DND-41 (cell line): ENCODE data around the gene NLRP6.
"Not testable (repeated sequence)": the region's sequence is repeated elsewhere in the genome, so short reads cannot be mapped to it uniquely, and the experiment has no call there.

Experiments used
- ATAC-seq: fragments of 200-7000 bp; cut with Tn5 transposase; 3 replicates; pipeline ENCODE4 v1.9.1; 2021; ENCODE audit warnings: low read depth; ENCODE audit not compliant: insufficient read depth
- DNase-seq: peaks from one replicate; pipeline ENCODE4 v3.0.0-alpha.2; 2020
- H2AFZ ChIP-seq: 2 replicates; pipeline ENCODE4 v1.6.0; 2012; ENCODE audit warnings: low read depth, low read length
- H3K27ac ChIP-seq: 2 replicates; pipeline ENCODE4 v1.5.1; 2012; ENCODE audit warnings: low read length, inconsistent platforms
- H3K27me3 ChIP-seq: fragments of 200-600 bp; sonication (generic); 2 replicates; pipeline ENCODE4 v1.6.0; 2012; ENCODE audit warnings: low read length, mild to moderate bottlenecking, inconsistent platforms; ENCODE audit not compliant: insufficient read depth, poor library complexity
- H3K36me3 ChIP-seq: 2 replicates; pipeline ENCODE4 v1.5.1; 2012; ENCODE audit warnings: low read length, inconsistent platforms; ENCODE audit not compliant: insufficient read depth
- H3K4me1 ChIP-seq: 2 replicates; pipeline ENCODE4 v1.5.1; 2012; ENCODE audit warnings: mild to moderate bottlenecking, low read length; ENCODE audit not compliant: insufficient read depth
- H3K4me2 ChIP-seq: 2 replicates; pipeline ENCODE4 v1.6.0; 2012; ENCODE audit warnings: mild to moderate bottlenecking, moderate library complexity, low read length, inconsistent platforms; ENCODE audit not compliant: insufficient read depth
- H3K4me3 ChIP-seq, 2 experiments: fragments of 200-600 bp in 1 of 2; shearing (Covaris generic) in 1 of 2; 2 replicates each; pipeline ENCODE4 v1.5.1; 2012 to 2016; ENCODE audit warnings: inconsistent platforms in 2 of 2, low read length in 2 of 2, mild to moderate bottlenecking in 2 of 2, low read depth in 1 of 2, moderate library complexity in 1 of 2
- H3K79me2 ChIP-seq: 2 replicates; pipeline ENCODE4 v1.6.0; 2012; ENCODE audit warnings: low read length, inconsistent platforms; ENCODE audit not compliant: insufficient read depth
- H3K9ac ChIP-seq: 2 replicates; pipeline ENCODE4 v1.6.0; 2012; ENCODE audit warnings: low read depth, mild to moderate bottlenecking, inconsistent platforms, low read length, moderate library complexity
- H3K9me3 ChIP-seq: 2 replicates; pipeline ENCODE4 v1.5.1; 2012; ENCODE audit warnings: low read length, moderate library complexity, mild to moderate bottlenecking, inconsistent platforms; ENCODE audit not compliant: insufficient read depth, severe bottlenecking
- H4K20me1 ChIP-seq: 2 replicates; pipeline ENCODE4 v1.6.0; 2012; ENCODE audit warnings: low read length; ENCODE audit not compliant: insufficient read depth
- CTCF ChIP-seq: IDR thresholded peaks from 2 replicates; pipeline ENCODE4 v1.5.1; 2012; ENCODE audit warnings: borderline replicate concordance, low read length, moderate library complexity, mild to moderate bottlenecking; ENCODE audit not compliant: poor library complexity, severe bottlenecking; ENCODE audit errors: extremely low read depth
- EZH2 ChIP-seq: IDR thresholded peaks from 3 replicates; pipeline ENCODE4 v1.6.1; 2012; ENCODE audit warnings: borderline replicate concordance, low read depth, mild to moderate bottlenecking, moderate library complexity, low read length, inconsistent platforms; ENCODE audit not compliant: severe bottlenecking

The NLRP6 gene

GRCh38 chr11:267491-267994 lies 10.7 kb upstream of the NLRP6 start:
- ATAC-seq (peak; percentile 20; the same call in 2 of the 3 replicates), DNase-seq (peak; percentile 50)
- H3K27ac ChIP-seq: peak overlapping the region; percentile 99
- peak overlapping the region; percentile 27 to 69; a peak in 3 of 4 replicates for H3K4me3 ChIP-seq
- peaks cover 4% of the 10 kb centered on the region for H3K9me3 ChIP-seq
- peak overlapping the region; percentile 93 for H3K9ac ChIP-seq
- TF ChIP-seq EZH2 (no peak), CTCF (no peak)
- peak overlapping the region; percentile 94 for H3K4me2 ChIP-seq
- H4K20me1 ChIP-seq: no peaks in the 10 kb centered on the region
- no peaks in the 10 kb centered on the region for H3K27me3 ChIP-seq
- no peaks in the 10 kb centered on the region for H3K79me2 ChIP-seq
- H2AFZ ChIP-seq: peak overlapping the region; percentile 78
- H3K36me3 ChIP-seq: no peaks in the 10 kb centered on the region
- H3K4me1 ChIP-seq: peaks cover 37% of the 10 kb centered on the region

- Histone ChIP-seq H3K4me2 (peak overlapping the region; percentile 94), H3K9ac (peak overlapping the region; percentile 93), H3K4me1 (peaks cover 37% of the 10 kb centered on the region), H2AFZ (peak overlapping the region; percentile 78), H3K4me3 (peak overlapping the region; percentile 27 to 69; a peak in 3 of 4 replicates), H3K27ac (peak overlapping the region; percentile 99)
- not testable (repeated sequence) for H3K9me3 ChIP-seq, H3K27me3 ChIP-seq, H3K36me3 ChIP-seq, H3K79me2 ChIP-seq, H4K20me1 ChIP-seq
- peak; percentile 80 for DNase-seq
- peak; percentile 77 for ATAC-seq
- peak; percentile 48 for TF ChIP-seq CTCF
Observed at GRCh38 chr11:268716-269145, 9.5 kb upstream of the NLRP6 start.

- peak; percentile 67 for ATAC-seq
- Histone ChIP-seq H3K4me1 (peaks cover 37% of the 10 kb centered on the region), H3K9me3 (peaks cover 4% of the 10 kb centered on the region), H3K27me3 (no peaks in the 10 kb centered on the region), H3K79me2 (no peaks in the 10 kb centered on the region), H3K4me2 (peak overlapping the region; percentile 94), H4K20me1 (no peaks in the 10 kb centered on the region), H2AFZ (peak overlapping the region; percentile 78), H3K36me3 (no peaks in the 10 kb centered on the region), H3K9ac (peak overlapping the region; percentile 93), H3K4me3 (peak overlapping the region; percentile 27 to 69; a peak in 3 of 4 replicates), H3K27ac (peak overlapping the region; percentile 99)
- DNase-seq: peak; percentile 68
- TF ChIP-seq CTCF (peak; percentile 28), EZH2 (no peak)
Observed at GRCh38 chr11:269146-269890, 8.9 kb upstream of the NLRP6 start.
